Measurements from ENCODE around the gene WDR11. TPM values are rescaled to one million over a fixed set of nuclear protein-coding genes. Genes with fewer than 3 reads are reported as not detected.
"Not testable (repeated sequence)": the region's sequence is repeated elsewhere in the genome, so short reads cannot be mapped to it uniquely, and the experiment has no call there.

WDR11 gene
- total RNA-seq, 1 experiment from 2014 or later: 73.2 TPM

DNA sequence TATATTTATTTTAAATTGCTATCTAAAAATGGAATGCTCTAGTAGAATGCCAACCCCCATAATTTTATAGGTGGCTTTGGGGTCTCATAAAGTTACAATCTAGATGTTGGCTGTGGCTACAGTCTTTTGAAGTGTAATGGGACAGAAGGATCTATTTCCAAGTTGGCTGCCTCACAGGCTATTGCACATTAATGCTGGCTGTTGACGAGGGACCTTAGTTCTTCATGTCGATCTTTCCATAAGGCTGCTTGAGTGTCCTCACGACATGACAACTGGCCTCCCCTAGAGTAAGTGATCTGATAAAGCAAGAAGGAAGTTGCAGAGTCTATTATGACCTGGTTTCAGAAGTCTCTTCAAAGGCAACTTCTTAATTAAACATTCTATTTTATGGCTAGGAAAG, 36.3 kb downstream of the WDR11 start:
- Histone ChIP-seq H3K9ac (ENCODE audit: low read length) (no peak overlapping the region), H4K20me1 (ENCODE audit: insufficient read depth, low read depth, low read length) (no peaks in the 10 kb centered on the region), H3K27me3 (ENCODE audit: low read length) (no peaks in the 10 kb centered on the region), H3K36me3 (ENCODE audit: insufficient read depth, low read length) (peaks cover 30% of the 10 kb centered on the region), H3K4me2 (ENCODE audit: low read depth, low read length, poor library complexity, severe bottlenecking) (no peak overlapping the region), H2AFZ (ENCODE audit: low read length) (no peak overlapping the region), H3K9me2 (replicated peaks; ENCODE audit: insufficient read depth, low read length) (no peaks in the 10 kb centered on the region), H3K4me1 (ENCODE audit: low read length) (no peaks in the 10 kb centered on the region), H3K9me3 (ENCODE audit: low read length) (no peaks in the 10 kb centered on the region), H3K27ac (ENCODE audit: low read length) (no peak overlapping the region), H3K79me2 (ENCODE audit: low read length) (no peaks in the 10 kb centered on the region), H3K4me3 (ENCODE audit: low read length) (no peak overlapping the region)
- no peak for DNase-seq

DNA sequence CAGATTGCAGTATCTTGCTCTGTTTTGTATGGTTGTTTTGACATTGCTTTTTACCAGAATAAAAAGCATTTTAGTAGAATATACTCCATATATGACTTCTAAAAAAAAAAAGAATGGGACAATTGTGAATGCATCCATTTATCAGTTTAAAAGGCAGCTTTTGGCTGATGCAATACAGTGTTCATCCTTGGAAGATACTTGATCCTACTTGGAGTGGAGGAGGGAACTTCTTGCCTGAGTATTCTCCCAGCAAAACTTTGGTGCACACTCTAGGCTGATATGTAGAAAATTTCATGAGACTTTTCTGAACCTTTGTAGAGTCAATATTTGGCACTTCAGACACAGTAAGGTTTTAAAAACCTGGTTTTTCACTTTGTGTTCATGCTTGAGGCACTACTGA, 40.2 kb downstream of the WDR11 start:
- Histone ChIP-seq H3K27me3 (ENCODE audit: low read length) (no peaks in the 10 kb centered on the region), H3K4me3 (ENCODE audit: low read length) (no peak overlapping the region), H3K36me3 (ENCODE audit: insufficient read depth, low read length) (peaks cover 27% of the 10 kb centered on the region), H3K27ac (ENCODE audit: low read length) (no peak overlapping the region), H3K4me2 (ENCODE audit: low read depth, low read length, poor library complexity, severe bottlenecking) (no peak overlapping the region), H3K9ac (ENCODE audit: low read length) (no peak overlapping the region), H2AFZ (ENCODE audit: low read length) (no peak overlapping the region), H3K9me2 (replicated peaks; ENCODE audit: insufficient read depth, low read length) (no peaks in the 10 kb centered on the region), H3K79me2 (ENCODE audit: low read length) (no peaks in the 10 kb centered on the region), H4K20me1 (ENCODE audit: insufficient read depth, low read depth, low read length) (no peaks in the 10 kb centered on the region), H3K9me3 (ENCODE audit: low read length) (no peaks in the 10 kb centered on the region), H3K4me1 (ENCODE audit: low read length) (no peaks in the 10 kb centered on the region)
- no peak for DNase-seq

DNA sequence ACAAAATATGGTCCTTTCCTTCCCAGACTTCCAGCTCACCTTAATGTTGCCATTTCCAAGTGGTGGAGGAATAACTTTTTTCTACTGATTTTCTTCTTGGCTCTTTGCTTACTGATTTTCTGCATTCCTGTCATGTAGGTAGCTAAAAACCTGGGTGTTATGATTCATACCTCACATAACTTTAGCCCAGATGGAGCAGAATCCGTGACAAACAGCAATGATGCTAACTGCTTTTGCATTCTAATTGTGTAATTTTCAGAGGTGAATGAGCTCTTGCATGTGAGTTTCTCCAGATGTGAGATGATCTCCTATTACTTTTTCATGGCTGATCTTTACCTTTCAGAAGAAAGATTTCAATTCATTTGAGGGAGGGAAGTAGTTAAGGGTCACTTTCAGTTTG, 43.4 kb downstream of the WDR11 start:
- no peaks in the 10 kb centered on the region for H3K9me2 ChIP-seq (replicated peaks; ENCODE audit: insufficient read depth, low read length)
- H3K9me3 ChIP-seq (ENCODE audit: low read length): no peaks in the 10 kb centered on the region
- no peaks in the 10 kb centered on the region for H3K4me1 ChIP-seq (ENCODE audit: low read length)
- no peaks in the 10 kb centered on the region for H4K20me1 ChIP-seq (ENCODE audit: insufficient read depth, low read depth, low read length)
- no peak for DNase-seq
- no peaks in the 10 kb centered on the region for H3K27me3 ChIP-seq (ENCODE audit: low read length)
- no peak overlapping the region for H2AFZ ChIP-seq (ENCODE audit: low read length)
- H3K36me3 ChIP-seq (ENCODE audit: insufficient read depth, low read length): peaks cover 22% of the 10 kb centered on the region
- no peak overlapping the region for H3K9ac ChIP-seq (ENCODE audit: low read length)
- no peak overlapping the region for H3K4me3 ChIP-seq (ENCODE audit: low read length)
- H3K4me2 ChIP-seq (ENCODE audit: low read depth, low read length, poor library complexity, severe bottlenecking): no peak overlapping the region
- no peak overlapping the region for H3K27ac ChIP-seq (ENCODE audit: low read length)
- H3K79me2 ChIP-seq (ENCODE audit: low read length): no peaks in the 10 kb centered on the region

DNA sequence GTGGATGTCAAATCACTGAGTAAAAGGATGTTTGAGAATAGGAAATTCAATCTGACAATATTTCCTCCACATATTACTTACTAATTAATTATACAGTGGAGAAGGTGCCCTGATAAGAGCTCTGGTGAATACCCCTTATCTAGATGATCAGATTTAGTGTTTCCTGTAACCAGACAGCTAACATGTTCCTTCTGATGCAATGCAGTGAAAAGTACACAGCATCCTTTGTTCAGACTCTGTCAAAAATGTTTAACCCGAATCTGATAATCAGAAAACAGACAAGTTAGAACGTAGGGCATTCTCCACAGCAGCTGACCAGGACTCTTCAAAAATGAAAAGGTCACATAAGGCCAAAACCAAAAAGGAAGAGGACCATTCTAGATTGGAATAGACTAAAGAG, 46.2 kb downstream of the WDR11 start:
- Histone ChIP-seq H3K4me2 (ENCODE audit: low read depth, low read length, poor library complexity, severe bottlenecking) (no peak overlapping the region), H2AFZ (ENCODE audit: low read length) (no peak overlapping the region), H3K4me3 (ENCODE audit: low read length) (no peak overlapping the region), H3K36me3 (ENCODE audit: insufficient read depth, low read length) (peaks cover 8% of the 10 kb centered on the region), H3K9me2 (replicated peaks; ENCODE audit: insufficient read depth, low read length) (no peaks in the 10 kb centered on the region), H3K79me2 (ENCODE audit: low read length) (no peaks in the 10 kb centered on the region), H3K9ac (ENCODE audit: low read length) (no peak overlapping the region), H3K4me1 (ENCODE audit: low read length) (no peaks in the 10 kb centered on the region), H3K27ac (ENCODE audit: low read length) (no peak overlapping the region), H3K27me3 (ENCODE audit: low read length) (no peaks in the 10 kb centered on the region), H4K20me1 (ENCODE audit: insufficient read depth, low read depth, low read length) (no peaks in the 10 kb centered on the region), H3K9me3 (ENCODE audit: low read length) (no peaks in the 10 kb centered on the region)
- no peak for DNase-seq

DNA sequence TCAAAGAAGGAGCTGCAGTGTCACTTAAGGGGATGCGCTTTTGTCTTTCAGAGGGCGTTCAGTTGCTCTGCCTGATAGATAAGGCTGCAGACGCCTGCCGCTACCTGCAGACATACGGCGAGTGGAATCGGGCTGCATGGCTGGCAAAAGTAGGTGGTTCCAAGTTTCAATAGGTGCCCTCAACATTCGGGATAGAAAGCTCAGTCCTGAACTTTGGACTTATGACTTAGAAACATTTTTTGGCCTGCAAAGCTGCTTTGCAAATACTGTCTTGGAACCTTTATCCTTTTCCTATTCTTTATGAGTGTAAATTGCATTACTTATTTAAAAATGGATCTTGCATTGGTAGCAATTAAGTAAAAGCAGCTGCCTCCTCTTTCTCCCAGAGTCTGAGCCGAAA, 54.1 kb downstream of the WDR11 start:
- Histone ChIP-seq H3K79me2 (ENCODE audit: low read length) (no peaks in the 10 kb centered on the region), H3K9me3 (ENCODE audit: low read length) (0 out of 2 replicates have a peak, but pooled peaks cover 2% of the 10 kb centered on the region), H3K4me2 (ENCODE audit: low read depth, low read length, poor library complexity, severe bottlenecking) (no peak overlapping the region), H3K4me1 (ENCODE audit: low read length) (no peaks in the 10 kb centered on the region), H3K9ac (ENCODE audit: low read length) (no peak overlapping the region), H3K4me3 (ENCODE audit: low read length) (no peak overlapping the region), H3K36me3 (ENCODE audit: insufficient read depth, low read length) (peaks cover 54% of the 10 kb centered on the region), H3K9me2 (replicated peaks; ENCODE audit: insufficient read depth, low read length) (no peaks in the 10 kb centered on the region), H3K27ac (ENCODE audit: low read length) (no peak overlapping the region), H2AFZ (ENCODE audit: low read length) (no peak overlapping the region), H4K20me1 (ENCODE audit: insufficient read depth, low read depth, low read length) (no peaks in the 10 kb centered on the region), H3K27me3 (ENCODE audit: low read length) (no peaks in the 10 kb centered on the region)
- DNase-seq: no peak

DNA sequence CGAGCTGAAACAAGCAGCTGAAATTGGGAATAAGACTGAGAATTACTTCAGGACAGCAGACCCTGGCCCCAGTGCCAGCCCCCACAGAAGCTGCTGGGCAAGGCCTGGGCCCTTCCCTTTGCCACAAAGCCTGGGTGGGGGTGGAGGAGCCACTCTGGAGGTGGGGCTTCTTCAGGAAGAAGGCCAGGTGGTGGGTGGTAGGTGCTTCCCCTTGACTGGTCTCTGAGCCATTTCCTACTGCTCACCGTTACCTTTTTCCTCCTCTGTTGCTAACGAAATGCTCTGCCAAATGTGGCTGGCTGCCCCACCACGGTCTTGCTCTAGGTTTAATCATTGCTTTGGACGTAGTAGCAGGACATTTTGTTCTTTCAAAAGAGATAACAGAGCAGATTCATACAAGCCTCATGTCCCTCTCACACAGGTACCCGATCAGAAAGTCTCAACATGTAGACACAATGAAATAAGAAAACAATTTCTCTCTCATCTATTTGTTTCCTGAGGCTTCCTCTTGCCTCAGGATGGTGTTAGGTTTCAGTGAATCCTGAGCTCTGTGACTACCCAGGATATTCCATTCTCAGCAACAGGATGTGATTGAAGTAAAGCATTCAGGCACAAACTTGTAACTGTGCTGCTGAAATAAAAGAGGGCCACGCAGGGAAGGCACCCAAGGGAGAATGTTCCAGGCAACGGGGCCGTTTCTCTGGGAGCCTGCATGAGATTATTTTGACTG, 66.5 kb downstream of the WDR11 start:
- Histone ChIP-seq H3K9me2 (replicated peaks; ENCODE audit: insufficient read depth, low read length) (no peaks in the 10 kb centered on the region), H3K9ac (ENCODE audit: low read length) (no peak overlapping the region), H3K4me2 (ENCODE audit: low read depth, low read length, poor library complexity, severe bottlenecking) (no peak overlapping the region), H4K20me1 (ENCODE audit: insufficient read depth, low read depth, low read length) (no peaks in the 10 kb centered on the region), H2AFZ (ENCODE audit: low read length) (no peak overlapping the region), H3K27me3 (ENCODE audit: low read length) (no peaks in the 10 kb centered on the region), H3K36me3 (ENCODE audit: insufficient read depth, low read length) (no peaks in the 10 kb centered on the region), H3K27ac (ENCODE audit: low read length) (no peak overlapping the region), H3K9me3 (ENCODE audit: low read length) (no peaks in the 10 kb centered on the region), H3K4me3 (ENCODE audit: low read length) (no peak overlapping the region), H3K4me1 (ENCODE audit: low read length) (no peaks in the 10 kb centered on the region), H3K79me2 (ENCODE audit: low read length) (no peaks in the 10 kb centered on the region)
- no peak for DNase-seq

DNA sequence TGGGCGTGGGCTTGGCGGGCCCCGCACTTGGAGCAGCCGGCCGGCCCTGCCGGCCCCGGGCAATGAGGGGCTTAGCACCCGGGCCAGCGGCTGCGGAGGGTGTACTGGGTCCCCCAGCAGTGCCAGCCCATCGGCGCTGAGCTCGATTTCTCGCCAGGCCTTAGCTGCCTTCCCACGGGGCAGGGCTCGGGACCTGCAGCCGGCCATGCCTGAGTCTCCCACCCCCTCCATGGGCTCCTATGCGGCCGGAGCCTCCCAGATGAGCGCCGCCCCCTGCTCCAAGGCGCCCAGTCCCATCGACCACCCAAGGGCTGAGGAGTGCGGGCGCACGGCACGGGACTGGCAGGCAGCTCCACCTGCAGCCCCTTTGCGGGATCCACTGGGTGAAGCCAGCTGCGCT, 72.7 kb downstream of the WDR11 start:
- H3K36me3 ChIP-seq (ENCODE audit: insufficient read depth, low read length); H3K79me2 ChIP-seq (ENCODE audit: low read length); H3K4me2 ChIP-seq (ENCODE audit: low read depth, low read length, poor library complexity, severe bottlenecking); H3K4me1 ChIP-seq (ENCODE audit: low read length); H4K20me1 ChIP-seq (ENCODE audit: insufficient read depth, low read depth, low read length); H3K9ac ChIP-seq (ENCODE audit: low read length); H3K27ac ChIP-seq (ENCODE audit: low read length); H3K9me3 ChIP-seq (ENCODE audit: low read length); H3K27me3 ChIP-seq (ENCODE audit: low read length); H3K4me3 ChIP-seq (ENCODE audit: low read length); H3K9me2 ChIP-seq (replicated peaks; ENCODE audit: insufficient read depth, low read length); DNase-seq; H2AFZ ChIP-seq (ENCODE audit: low read length): not testable (repeated sequence)

DNA sequence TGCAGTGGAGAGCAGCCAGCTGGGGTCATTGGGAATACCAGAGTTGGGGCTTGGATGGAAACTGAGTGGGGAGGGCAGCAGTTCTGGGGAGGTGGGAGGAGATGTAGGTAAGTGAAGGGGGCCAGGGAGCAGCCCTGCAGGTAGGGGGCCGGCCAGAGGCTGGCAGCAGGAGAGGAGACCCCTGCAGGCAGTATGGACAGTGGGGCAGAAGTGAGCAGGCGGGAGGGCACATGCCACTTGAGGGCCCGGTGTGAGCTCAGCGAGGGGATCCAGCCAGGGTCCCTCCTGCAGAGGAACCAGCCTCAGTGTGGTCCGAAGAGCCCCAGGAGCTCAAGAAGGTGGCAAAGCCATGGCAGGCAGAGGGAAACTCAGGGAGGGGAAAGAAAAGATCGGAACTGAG, 75.4 kb downstream of the WDR11 start:
- Histone ChIP-seq H3K79me2 (ENCODE audit: low read length) (no peaks in the 10 kb centered on the region), H3K4me1 (ENCODE audit: low read length) (peaks cover 7% of the 10 kb centered on the region), H3K4me2 (ENCODE audit: low read depth, low read length, poor library complexity, severe bottlenecking) (no peak overlapping the region), H3K9me2 (replicated peaks; ENCODE audit: insufficient read depth, low read length) (no peaks in the 10 kb centered on the region), H3K9me3 (ENCODE audit: low read length) (no peaks in the 10 kb centered on the region), H3K27me3 (ENCODE audit: low read length) (no peaks in the 10 kb centered on the region), H3K36me3 (ENCODE audit: insufficient read depth, low read length) (no peaks in the 10 kb centered on the region), H3K27ac (ENCODE audit: low read length) (no peak overlapping the region), H2AFZ (ENCODE audit: low read length) (no peak overlapping the region), H3K9ac (ENCODE audit: low read length) (no peak overlapping the region), H3K4me3 (ENCODE audit: low read length) (no peak overlapping the region), H4K20me1 (ENCODE audit: insufficient read depth, low read depth, low read length) (no peaks in the 10 kb centered on the region)
- no peak for DNase-seq
